MM.1S (cell line): ENCODE results near the gene GNG14.

Experiments used
- DNase-seq: peaks from one replicate; pipeline ENCODE4 v3.0.0-alpha.2; 2015
- H2AFZ ChIP-seq: fragments of 300-600 bp; sonication (generic); 2 replicates; pipeline ENCODE4 v1.6.0; 2016; ENCODE audit warnings: antibody characterized with exemption, low read length
- H3F3A ChIP-seq: fragments of 300-600 bp; sonication (generic); 2 replicates; pipeline ENCODE4 v1.6.1; 2016; ENCODE audit warnings: mild to moderate bottlenecking, antibody characterized with exemption, low read length, moderate library complexity, mixed read lengths; ENCODE audit not compliant: insufficient read depth
- H3K27ac ChIP-seq: fragments of 300-600 bp; sonication (generic); 2 replicates; pipeline ENCODE4 v1.5.1; 2016; ENCODE audit warnings: mild to moderate bottlenecking, low read length
- H3K27me3 ChIP-seq: fragments of 300-600 bp; sonication (generic); replicated peaks from 2 replicates; pipeline ENCODE4 v1.6.0; 2016; ENCODE audit warnings: low read length; ENCODE audit not compliant: insufficient read depth
- H3K36me3 ChIP-seq: fragments of 300-600 bp; sonication (generic); replicated peaks from 2 replicates; pipeline ENCODE4 v1.6.1; 2016; ENCODE audit warnings: mild to moderate bottlenecking, low read length, mixed read lengths; ENCODE audit not compliant: insufficient read depth
- H3K4me1 ChIP-seq: fragments of 300-600 bp; sonication (generic); 2 replicates; pipeline ENCODE4 v1.6.1; 2016; ENCODE audit warnings: low read length, mixed read lengths
- H3K4me2 ChIP-seq: fragments of 300-600 bp; sonication (generic); 2 replicates; pipeline ENCODE4 v1.6.0; 2016; ENCODE audit warnings: low read depth, low read length
- H3K4me3 ChIP-seq: fragments of 300-600 bp; sonication (generic); 2 replicates; pipeline ENCODE4 v1.5.1; 2016; ENCODE audit warnings: low read length, mixed read lengths
- H3K79me2 ChIP-seq: fragments of 300-600 bp; sonication (generic); 2 replicates; pipeline ENCODE4 v1.6.1; 2016; ENCODE audit warnings: mixed run types, low read length, mixed read lengths
- H3K9ac ChIP-seq: fragments of 300-600 bp; sonication (generic); 2 replicates; pipeline ENCODE4 v1.6.1; 2016; ENCODE audit warnings: low read length, mixed read lengths
- H3K9me2 ChIP-seq: fragments of 300-600 bp; sonication (generic); replicated peaks from 2 replicates; pipeline ENCODE4 v1.6.1; 2016; ENCODE audit warnings: mild to moderate bottlenecking, low read length, mixed read lengths; ENCODE audit not compliant: insufficient read depth
- H3K9me3 ChIP-seq: fragments of 300-600 bp; sonication (generic); replicated peaks from 2 replicates; pipeline ENCODE4 v1.6.1; 2016; ENCODE audit warnings: mild to moderate bottlenecking, low read length, mixed read lengths; ENCODE audit not compliant: insufficient read depth
- H4K20me1 ChIP-seq: fragments of 300-600 bp; sonication (generic); 2 replicates; pipeline ENCODE4 v1.6.1; 2016; ENCODE audit warnings: mild to moderate bottlenecking, low read length, moderate library complexity, mixed read lengths; ENCODE audit not compliant: insufficient read depth
- EZH2 ChIP-seq: fragments of 300-600 bp; sonication (generic); optimal IDR thresholded peaks from 2 replicates; pipeline ENCODE3; 2017; ENCODE audit warnings: low read depth, mild to moderate bottlenecking, antibody characterized with exemption, low read length, mixed read lengths
- EZH2phosphoT487 ChIP-seq: fragments of 300-600 bp; sonication (generic); IDR thresholded peaks from 2 replicates; pipeline ENCODE4 v1.6.1; 2018; ENCODE audit warnings: antibody characterized with exemption, low read length
- TF ChIP-seq, protein P1 (sequence below): fragments of 300-600 bp; sonication (generic); IDR thresholded peaks from 2 replicates; pipeline ENCODE4 v1.5.1; 2016; ENCODE audit warnings: antibody characterized with exemption, low read length, mixed read lengths

The GNG14 gene

DNA sequence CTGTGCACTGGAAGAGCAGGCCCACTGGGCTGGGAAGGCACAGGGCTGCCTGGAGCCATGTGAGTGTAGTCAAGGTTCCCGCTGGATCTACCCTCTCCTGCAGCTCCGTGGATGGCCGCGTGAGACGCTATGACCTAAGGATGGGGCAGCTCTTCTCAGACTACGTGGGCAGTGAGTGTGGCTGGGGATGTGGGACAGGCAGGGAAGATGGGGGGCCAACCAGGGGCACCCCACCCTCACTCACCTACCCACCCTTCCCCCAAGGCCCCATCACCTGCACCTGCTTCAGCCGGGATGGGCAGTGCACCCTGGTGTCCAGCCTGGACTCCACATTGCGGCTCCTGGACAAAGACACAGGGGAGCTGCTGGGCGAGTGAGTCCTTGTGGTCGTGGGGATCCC, 15.1 kb upstream of the GNG14 start:
- H3K79me2 ChIP-seq: peaks cover 49% of the 10 kb centered on the region
- no peak overlapping the region for H3K27ac ChIP-seq
- TF ChIP-seq, protein P1, sequence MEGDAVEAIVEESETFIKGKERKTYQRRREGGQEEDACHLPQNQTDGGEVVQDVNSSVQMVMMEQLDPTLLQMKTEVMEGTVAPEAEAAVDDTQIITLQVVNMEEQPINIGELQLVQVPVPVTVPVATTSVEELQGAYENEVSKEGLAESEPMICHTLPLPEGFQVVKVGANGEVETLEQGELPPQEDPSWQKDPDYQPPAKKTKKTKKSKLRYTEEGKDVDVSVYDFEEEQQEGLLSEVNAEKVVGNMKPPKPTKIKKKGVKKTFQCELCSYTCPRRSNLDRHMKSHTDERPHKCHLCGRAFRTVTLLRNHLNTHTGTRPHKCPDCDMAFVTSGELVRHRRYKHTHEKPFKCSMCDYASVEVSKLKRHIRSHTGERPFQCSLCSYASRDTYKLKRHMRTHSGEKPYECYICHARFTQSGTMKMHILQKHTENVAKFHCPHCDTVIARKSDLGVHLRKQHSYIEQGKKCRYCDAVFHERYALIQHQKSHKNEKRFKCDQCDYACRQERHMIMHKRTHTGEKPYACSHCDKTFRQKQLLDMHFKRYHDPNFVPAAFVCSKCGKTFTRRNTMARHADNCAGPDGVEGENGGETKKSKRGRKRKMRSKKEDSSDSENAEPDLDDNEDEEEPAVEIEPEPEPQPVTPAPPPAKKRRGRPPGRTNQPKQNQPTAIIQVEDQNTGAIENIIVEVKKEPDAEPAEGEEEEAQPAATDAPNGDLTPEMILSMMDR: no peak
- TF ChIP-seq EZH2: no peak
- TF ChIP-seq EZH2phosphoT487: no peak
- H3F3A ChIP-seq: 0 out of 2 replicates have a peak, but pooled peaks cover 6% of the 10 kb centered on the region
- H3K9me3 ChIP-seq: no peaks in the 10 kb centered on the region
- H4K20me1 ChIP-seq: 0 out of 2 replicates have a peak, but pooled peaks cover 5% of the 10 kb centered on the region
- no peak for DNase-seq
- no peak overlapping the region for H3K9ac ChIP-seq
- peaks cover 5% of the 10 kb centered on the region; the same call in 1 of the 2 replicates for H3K36me3 ChIP-seq
- no peaks in the 10 kb centered on the region for H3K27me3 ChIP-seq
- no peaks in the 10 kb centered on the region for H3K9me2 ChIP-seq
- H3K4me1 ChIP-seq: peaks cover 14% of the 10 kb centered on the region
- H3K4me2 ChIP-seq: no peak overlapping the region
- H2AFZ ChIP-seq: no peak overlapping the region
- no peak overlapping the region for H3K4me3 ChIP-seq

DNA sequence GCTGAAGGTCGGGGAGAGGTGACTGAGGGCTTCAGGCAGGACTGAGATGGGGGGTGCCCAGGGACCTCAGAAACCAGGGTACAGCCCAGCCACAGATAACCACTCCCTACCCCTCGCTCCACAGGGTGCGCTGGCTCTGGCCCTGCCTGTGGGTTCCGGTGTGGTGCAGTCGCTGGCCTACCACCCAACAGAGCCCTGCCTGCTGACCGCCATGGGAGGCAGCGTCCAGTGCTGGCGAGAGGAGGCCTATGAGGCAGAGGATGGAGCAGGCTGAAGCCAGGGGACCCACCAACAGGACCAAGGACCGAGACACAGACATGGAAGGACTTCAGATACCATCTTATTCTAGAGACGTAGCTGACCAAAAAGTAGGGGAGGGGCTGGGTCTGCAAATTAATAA, 12.4 kb upstream of the GNG14 start:
- peaks cover 3% of the 10 kb centered on the region for H3K4me1 ChIP-seq
- 0 out of 2 replicates have a peak, but pooled peaks cover 5% of the 10 kb centered on the region for H4K20me1 ChIP-seq
- H3K27me3 ChIP-seq: no peaks in the 10 kb centered on the region
- H3K79me2 ChIP-seq: peaks cover 40% of the 10 kb centered on the region
- H3K27ac ChIP-seq: no peak overlapping the region
- no peak for DNase-seq
- H3K4me3 ChIP-seq: no peak overlapping the region
- no peaks in the 10 kb centered on the region for H3K9me3 ChIP-seq
- no peak overlapping the region for H3K9ac ChIP-seq
- no peak overlapping the region for H3K4me2 ChIP-seq
- H3F3A ChIP-seq: 0 out of 2 replicates have a peak, but pooled peaks cover 6% of the 10 kb centered on the region
- no peak overlapping the region for H2AFZ ChIP-seq
- H3K9me2 ChIP-seq: no peaks in the 10 kb centered on the region
- peaks cover 10% of the 10 kb centered on the region; the same call in 1 of the 2 replicates for H3K36me3 ChIP-seq
- TF ChIP-seq EZH2 (no peak), EZH2phosphoT487 (no peak)
- TF ChIP-seq, protein P1: no peak

DNA sequence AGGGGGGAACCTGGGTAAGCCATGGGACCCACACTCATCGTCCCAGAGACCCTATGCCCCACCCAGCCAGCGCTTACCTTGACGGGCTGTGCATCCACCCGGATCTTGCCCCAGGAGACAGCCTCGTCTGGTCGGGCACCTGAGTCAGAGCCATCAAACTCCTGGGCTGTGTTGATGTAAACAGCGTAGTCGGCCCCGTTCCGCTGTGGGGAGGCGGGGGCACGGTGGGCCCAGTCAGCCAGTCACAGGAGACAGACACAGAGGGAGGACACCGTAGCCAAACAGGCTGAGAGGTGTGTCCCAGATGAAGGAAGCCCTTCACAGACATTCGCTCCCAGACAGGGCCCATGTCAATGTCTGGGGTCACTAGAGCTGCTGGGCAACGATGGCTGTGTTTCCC, 11.9 kb upstream of the GNG14 start:
- DNase-seq: no peak
- H2AFZ ChIP-seq: no peak overlapping the region

More for the DNA sequence above, 11.9 kb upstream of the GNG14 start:
- Histone ChIP-seq H3K79me2 (peaks cover 36% of the 10 kb centered on the region), H3K9ac (no peak overlapping the region), H3K4me3 (no peak overlapping the region), H3K36me3 (peaks cover 10% of the 10 kb centered on the region; the same call in 1 of the 2 replicates), H3K4me2 (no peak overlapping the region), H3K27ac (no peak overlapping the region), H3K9me3 (no peaks in the 10 kb centered on the region), H3K27me3 (no peaks in the 10 kb centered on the region), H3K4me1 (no peaks in the 10 kb centered on the region), H3K9me2 (no peaks in the 10 kb centered on the region), H4K20me1 (0 out of 2 replicates have a peak, but pooled peaks cover 5% of the 10 kb centered on the region), H3F3A (peaks cover 7% of the 10 kb centered on the region; the same call in 1 of the 2 replicates)
- TF ChIP-seq, protein P1: no peak
- TF ChIP-seq EZH2: no peak
- TF ChIP-seq EZH2phosphoT487: no peak
